HG02938 (cell line): ENCODE results near the gene TRAPPC5.

Experiments
- ATAC-seq: cut with Tn5 transposase; IDR thresholded peaks from one replicate; pipeline ENCODE4 v1.9.1; 2021; ENCODE audit warnings: mild to moderate bottlenecking, moderate library complexity; ENCODE audit not compliant: unreplicated experiment

Gene TRAPPC5

GRCh38 chr19:7729831-7730285, 49.2 kb downstream of the TRAPPC5 start:
- ATAC-seq, result no peak

DNA sequence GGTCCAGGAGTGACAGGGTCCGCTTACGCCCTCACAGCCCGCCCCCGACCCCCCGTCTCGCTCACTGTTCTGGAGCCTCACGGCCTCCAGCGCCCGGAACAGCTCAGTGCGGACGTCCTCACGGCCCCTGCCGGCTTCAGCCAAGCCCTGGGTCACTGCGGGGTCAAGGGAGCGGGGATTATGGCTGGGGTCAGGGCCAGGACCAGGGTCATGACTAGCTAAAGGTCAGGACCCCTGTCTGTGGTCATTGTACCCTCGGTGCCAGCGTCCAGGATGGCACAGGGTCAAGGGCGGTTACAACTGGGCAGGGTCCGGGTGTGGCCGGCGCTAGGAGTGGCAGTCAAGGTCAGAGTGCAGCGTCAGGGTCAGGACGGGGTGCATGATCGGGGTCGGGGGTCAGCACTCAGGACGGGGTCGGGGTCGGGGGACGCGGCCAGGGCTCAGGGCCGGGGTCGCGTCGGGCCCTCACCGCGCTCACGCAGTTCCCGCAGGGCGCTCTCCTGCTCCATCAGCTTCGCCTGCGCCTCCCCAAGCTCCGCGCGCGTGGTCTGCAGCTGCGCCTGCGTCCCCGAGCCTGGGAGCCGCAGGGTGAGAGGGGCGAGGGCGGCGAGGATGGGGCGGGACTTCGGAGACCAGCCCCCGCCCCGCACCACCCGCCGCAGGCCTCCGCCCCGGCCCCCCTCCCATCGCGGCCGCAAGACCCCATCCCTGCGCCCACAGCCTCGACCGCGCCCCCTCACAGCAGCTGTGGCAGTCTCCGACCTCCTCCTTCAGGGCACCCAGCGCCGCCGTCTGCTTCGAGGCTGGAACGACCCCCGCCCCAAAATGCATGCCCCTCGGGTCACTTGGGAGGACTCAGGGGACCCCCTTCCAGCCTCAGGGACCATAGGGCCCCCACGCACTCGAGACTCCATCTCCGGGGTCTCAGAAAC, 49.9 kb downstream of the TRAPPC5 start:
- ATAC-seq, result no peak

- ATAC-seq, result no peak
Observed at GRCh38 chr19:7731218-7731595, 50.6 kb downstream of the TRAPPC5 start.

- ATAC-seq, result no peak
Observed at GRCh38 chr19:7731615-7732014, 51.0 kb downstream of the TRAPPC5 start.

- no peak for ATAC-seq
Observed at GRCh38 chr19:7732045-7732444, 51.4 kb downstream of the TRAPPC5 start, which contains the start of gene CLEC4G. CLEC4G (minus strand) TSS chr19:7732110; CDS start chr19:7732102, 8 bp downstream.

DNA sequence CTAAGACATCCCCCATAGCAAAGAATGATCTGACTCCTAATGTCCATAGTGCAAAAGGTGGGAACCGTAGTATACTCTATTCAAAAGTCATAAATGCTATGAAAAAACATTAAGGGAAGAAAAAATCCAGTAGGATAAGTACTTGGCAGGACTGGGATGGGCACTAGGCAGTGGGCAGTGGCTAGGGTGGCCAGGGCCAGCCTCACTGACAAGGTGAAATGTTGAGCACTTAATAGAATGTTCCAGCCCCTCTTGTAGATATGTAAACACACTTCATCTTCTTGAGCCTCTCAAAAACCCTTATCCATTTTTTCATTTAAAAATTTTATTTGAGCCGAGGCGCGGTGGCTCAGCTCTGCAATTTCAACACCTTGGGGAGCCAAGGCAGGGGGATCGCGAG, 52.7 kb downstream of the TRAPPC5 start:
- ATAC-seq, result no peak

DNA sequence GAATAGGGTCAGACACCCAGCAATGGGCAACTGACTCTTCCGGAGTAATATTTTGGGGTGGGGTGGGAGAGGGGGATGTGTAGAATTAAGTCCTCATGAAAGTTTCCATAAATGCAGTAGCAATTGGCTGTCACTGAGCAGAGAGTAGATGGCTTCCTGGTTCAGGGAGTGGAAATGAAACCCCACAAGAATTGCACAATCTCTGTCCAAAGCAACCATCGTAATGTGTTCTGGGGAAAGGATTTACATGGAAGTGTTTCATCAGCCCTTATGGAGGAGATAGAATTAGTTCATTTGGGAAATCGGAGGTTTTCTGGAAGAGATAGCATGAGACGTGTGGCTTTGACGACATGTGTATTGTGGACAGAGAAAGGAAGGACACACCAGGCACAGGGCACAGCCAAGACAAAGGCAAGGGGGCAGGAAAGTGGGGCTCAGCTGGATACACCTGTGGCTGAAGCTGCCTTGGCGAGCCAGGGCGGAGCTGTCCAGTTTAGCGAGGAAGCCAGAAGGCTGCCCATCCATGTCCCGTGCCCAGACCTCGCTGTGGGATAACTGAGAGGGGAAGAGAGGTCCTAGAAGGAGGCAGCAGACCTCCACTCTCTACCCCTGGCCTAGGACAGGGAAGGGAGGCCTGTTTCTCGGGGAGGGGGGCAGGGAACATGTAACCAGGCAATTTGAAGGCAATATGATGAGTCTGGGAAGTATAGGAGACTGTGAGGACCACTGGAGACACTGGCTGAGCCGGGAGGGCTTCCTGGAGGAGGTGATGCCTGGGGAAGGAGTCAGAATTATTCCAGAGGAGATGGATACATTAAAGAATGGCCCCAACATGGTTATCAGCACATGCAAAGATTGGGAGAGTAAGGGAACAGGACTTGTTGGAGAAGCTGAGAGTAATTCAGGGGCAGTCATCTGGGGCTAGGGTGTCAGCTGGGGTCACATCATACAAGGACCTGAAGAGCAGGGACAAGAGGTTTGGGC, 53.9 kb downstream of the TRAPPC5 start:
- no peak for ATAC-seq

- no peak for ATAC-seq
Observed at GRCh38 chr19:7736148-7736547, 55.5 kb downstream of the TRAPPC5 start.

GRCh38 chr19:7737215-7737614, 56.6 kb downstream of the TRAPPC5 start:
- no peak for ATAC-seq
